Activated CD4-positive, alpha-beta T cell treated with anti-CD3 and anti-CD28 coated beads, Interleukin-2, amount 10 ng/mL, durations not matched to agents 7 days and 5 days (primary cell): ENCODE results near the gene AUTS2. TPM values are rescaled to one million over a fixed set of nuclear protein-coding genes. Genes with fewer than 3 reads are reported as not detected.

Experiments
- CTCF ChIA-PET: fragments of 350-600 bp; sonication (Branson Sonifier 250); formaldehyde crosslinking; loops from one replicate; lab custom pipeline; 2021; ENCODE audit warnings: antibody characterized with exemption; lab: Charles Lee
- POLR2A ChIA-PET: fragments of 350-600 bp; sonication (Branson Sonifier 250); formaldehyde crosslinking; loops from one replicate; lab custom pipeline; 2021; ENCODE audit warnings: antibody characterized with exemption; lab: Charles Lee
- DNase-seq: peaks from one replicate; pipeline ENCODE4 v3.0.0-alpha.2; 2020
- H3K27ac Mint-ChIP-seq: one replicate; pipeline ENCODE4 v1.8.0; 2021; ENCODE audit warnings: mild to moderate bottlenecking, moderate library complexity, mixed read lengths
- H3K27me3 Mint-ChIP-seq: one replicate; pipeline ENCODE4 v1.8.0; 2021; ENCODE audit warnings: mixed read lengths
- H3K36me3 Mint-ChIP-seq: one replicate; pipeline ENCODE4 v1.8.0; 2021; ENCODE audit warnings: low read depth, mixed read lengths
- H3K4me1 Mint-ChIP-seq: one replicate; pipeline ENCODE4 v1.8.0; 2021; ENCODE audit warnings: mixed read lengths
- H3K4me3 Mint-ChIP-seq: one replicate; pipeline ENCODE4 v1.8.0; 2021; ENCODE audit warnings: mild to moderate bottlenecking, moderate library complexity, mixed read lengths
- H3K9me3 Mint-ChIP-seq: one replicate; pipeline ENCODE4 v1.8.0; 2021; ENCODE audit warnings: mixed read lengths
- total RNA-seq, 2 experiments: library from RNA; stranded (reverse); gene quantifications; one replicate each; pipeline ENCODE4 v1.2.3, GENCODE V29; 2021

AUTS2 gene
- total RNA-seq, 2 experiments from 2014 or later, result 13.9 to 18.9 TPM

GRCh38 chr7:70569335-70569819 lies 971.1 kb downstream of the AUTS2 start:
- H3K9me3 Mint-ChIP-seq, result no peaks in the 10 kb centered on the region
- CTCF ChIA-PET, result no interaction called here
- no peaks in the 10 kb centered on the region for H3K4me1 Mint-ChIP-seq

GRCh38 chr7:70570029-70570428 lies 971.8 kb downstream of the AUTS2 start:
- Mint-ChIP-seq H3K27me3 (no peaks in the 10 kb centered on the region), H3K9me3 (no peaks in the 10 kb centered on the region), H3K4me3 (no peak overlapping the region), H3K36me3 (no peaks in the 10 kb centered on the region), H3K27ac (no peak overlapping the region), H3K4me1 (no peaks in the 10 kb centered on the region)
- POLR2A ChIA-PET, result no interaction called here
- CTCF ChIA-PET, result no interaction called here
- DNase-seq, result no peak

More at GRCh38 chr7:70569335-70569819, 971.1 kb downstream of the AUTS2 start:
- Mint-ChIP-seq H3K36me3 (no peaks in the 10 kb centered on the region), H3K4me3 (no peak overlapping the region), H3K27ac (no peak overlapping the region), H3K27me3 (no peaks in the 10 kb centered on the region)
- POLR2A ChIA-PET, result no interaction called here
- no peak for DNase-seq

GRCh38 chr7:70570961-70571360 lies 972.7 kb downstream of the AUTS2 start:
- ChIA-PET POLR2A (no interaction called here), CTCF (interaction anchor here (0.6 kb wide), 1 partner anchor 118 kb away, joined by 3 read pairs; no protein-coding TSS in a partner anchor)
- DNase-seq, result no peak
- H3K4me1 Mint-ChIP-seq, result no peaks in the 10 kb centered on the region
- no peaks in the 10 kb centered on the region for H3K9me3 Mint-ChIP-seq
- H3K27me3 Mint-ChIP-seq, result no peaks in the 10 kb centered on the region
- no peak overlapping the region for H3K4me3 Mint-ChIP-seq
- no peaks in the 10 kb centered on the region for H3K36me3 Mint-ChIP-seq
- H3K27ac Mint-ChIP-seq, result no peak overlapping the region

- no peak overlapping the region for H3K27ac Mint-ChIP-seq
- ChIA-PET CTCF (no interaction called here), POLR2A (no interaction called here)
- no peaks in the 10 kb centered on the region for H3K27me3 Mint-ChIP-seq
- no peaks in the 10 kb centered on the region for H3K36me3 Mint-ChIP-seq
- DNase-seq, result no peak
- H3K9me3 Mint-ChIP-seq, result no peaks in the 10 kb centered on the region
- no peak overlapping the region for H3K4me3 Mint-ChIP-seq
- H3K4me1 Mint-ChIP-seq, result no peaks in the 10 kb centered on the region
Observed at GRCh38 chr7:70571403-70571934, 973.2 kb downstream of the AUTS2 start.

- Mint-ChIP-seq H3K27me3 (no peaks in the 10 kb centered on the region), H3K27ac (no peak overlapping the region), H3K36me3 (no peaks in the 10 kb centered on the region), H3K9me3 (no peaks in the 10 kb centered on the region), H3K4me3 (no peak overlapping the region), H3K4me1 (no peaks in the 10 kb centered on the region)
- ChIA-PET POLR2A (no interaction called here), CTCF (no interaction called here)
- DNase-seq, result no peak
Observed at GRCh38 chr7:70571961-70572360, 973.7 kb downstream of the AUTS2 start.

- CTCF ChIA-PET, result no interaction called here
- no peak for DNase-seq
- POLR2A ChIA-PET, result no interaction called here
- Mint-ChIP-seq H3K27ac (no peak overlapping the region), H3K9me3 (no peaks in the 10 kb centered on the region), H3K4me3 (no peak overlapping the region), H3K4me1 (no peaks in the 10 kb centered on the region), H3K36me3 (no peaks in the 10 kb centered on the region), H3K27me3 (no peaks in the 10 kb centered on the region)
Observed at GRCh38 chr7:70572571-70572970, 974.3 kb downstream of the AUTS2 start.

- H3K36me3 Mint-ChIP-seq, result no peaks in the 10 kb centered on the region
- DNase-seq, result no peak
- no peaks in the 10 kb centered on the region for H3K4me1 Mint-ChIP-seq
- no peaks in the 10 kb centered on the region for H3K9me3 Mint-ChIP-seq
- CTCF ChIA-PET, result no interaction called here
- no peaks in the 10 kb centered on the region for H3K27me3 Mint-ChIP-seq
- no peak overlapping the region for H3K27ac Mint-ChIP-seq
- H3K4me3 Mint-ChIP-seq, result no peak overlapping the region
- POLR2A ChIA-PET, result no interaction called here
Observed at GRCh38 chr7:70573071-70573661, 974.9 kb downstream of the AUTS2 start.

- ChIA-PET CTCF (no interaction called here), POLR2A (no interaction called here)
- H3K9me3 Mint-ChIP-seq, result no peaks in the 10 kb centered on the region
Observed at GRCh38 chr7:70573696-70574095, 975.4 kb downstream of the AUTS2 start.

GRCh38 chr7:70574314-70574834 lies 976.1 kb downstream of the AUTS2 start:
- H3K9me3 Mint-ChIP-seq, result no peaks in the 10 kb centered on the region
- no peaks in the 10 kb centered on the region for H3K4me1 Mint-ChIP-seq
- H3K4me3 Mint-ChIP-seq, result no peak overlapping the region
- ChIA-PET CTCF (no interaction called here), POLR2A (no interaction called here)
- no peak overlapping the region for H3K27ac Mint-ChIP-seq
- DNase-seq, result no peak
- H3K36me3 Mint-ChIP-seq, result no peaks in the 10 kb centered on the region
- no peaks in the 10 kb centered on the region for H3K27me3 Mint-ChIP-seq

More at GRCh38 chr7:70573696-70574095, 975.4 kb downstream of the AUTS2 start:
- Mint-ChIP-seq H3K27me3 (no peaks in the 10 kb centered on the region), H3K27ac (no peak overlapping the region), H3K36me3 (no peaks in the 10 kb centered on the region), H3K4me3 (no peak overlapping the region), H3K4me1 (no peaks in the 10 kb centered on the region)
- DNase-seq, result no peak

- Mint-ChIP-seq H3K36me3 (no peaks in the 10 kb centered on the region), H3K4me1 (no peaks in the 10 kb centered on the region), H3K27ac (no peak overlapping the region), H3K27me3 (no peaks in the 10 kb centered on the region), H3K4me3 (no peak overlapping the region), H3K9me3 (no peaks in the 10 kb centered on the region)
- ChIA-PET POLR2A (no interaction called here), CTCF (no interaction called here)
- DNase-seq, result no peak
Observed at GRCh38 chr7:70574970-70575799, 976.9 kb downstream of the AUTS2 start.

GRCh38 chr7:70577078-70577477 lies 978.8 kb downstream of the AUTS2 start:
- Mint-ChIP-seq H3K36me3 (no peaks in the 10 kb centered on the region), H3K4me3 (no peak overlapping the region), H3K9me3 (no peaks in the 10 kb centered on the region), H3K27me3 (no peaks in the 10 kb centered on the region), H3K27ac (no peak overlapping the region), H3K4me1 (no peaks in the 10 kb centered on the region)
- ChIA-PET CTCF (no interaction called here), POLR2A (no interaction called here)
- no peak for DNase-seq

- H3K4me1 Mint-ChIP-seq, result no peaks in the 10 kb centered on the region
- no peaks in the 10 kb centered on the region for H3K27me3 Mint-ChIP-seq
- H3K27ac Mint-ChIP-seq, result no peak overlapping the region
- no peaks in the 10 kb centered on the region for H3K36me3 Mint-ChIP-seq
- no peak for DNase-seq
- H3K9me3 Mint-ChIP-seq, result no peaks in the 10 kb centered on the region
- ChIA-PET CTCF (interaction anchor here (0.7 kb wide), 1 partner anchor 1198 kb away, joined by 4 read pairs; no protein-coding TSS in a partner anchor), POLR2A (no interaction called here)
- H3K4me3 Mint-ChIP-seq, result no peak overlapping the region
Observed at GRCh38 chr7:70578131-70578530, 979.9 kb downstream of the AUTS2 start.
